SK-N-MC (cell line): ENCODE data around the gene RCSD1.
"Not testable (repeated sequence)": the region's sequence is repeated elsewhere in the genome, so short reads cannot be mapped to it uniquely, and the experiment has no call there.

Experiments
- EZH2 ChIP-seq: fragments of 200-600 bp; sonication (generic); IDR thresholded peaks from one replicate; pipeline ENCODE4 v1.6.1; 2017; ENCODE audit warnings: antibody characterized with exemption
- FOXP2 ChIP-seq: optimal IDR thresholded peaks from 2 replicates; pipeline ENCODE3; 2011; ENCODE audit warnings: mild to moderate bottlenecking, moderate library complexity; ENCODE audit not compliant: insufficient read depth; ENCODE audit errors: extremely low read length, control extremely low read depth
- POLR2AphosphoS5 ChIP-seq: IDR thresholded peaks from 2 replicates; pipeline ENCODE4 v1.6.1; 2012; ENCODE audit warnings: mild to moderate bottlenecking, low read depth, low read length, borderline replicate concordance

DNA sequence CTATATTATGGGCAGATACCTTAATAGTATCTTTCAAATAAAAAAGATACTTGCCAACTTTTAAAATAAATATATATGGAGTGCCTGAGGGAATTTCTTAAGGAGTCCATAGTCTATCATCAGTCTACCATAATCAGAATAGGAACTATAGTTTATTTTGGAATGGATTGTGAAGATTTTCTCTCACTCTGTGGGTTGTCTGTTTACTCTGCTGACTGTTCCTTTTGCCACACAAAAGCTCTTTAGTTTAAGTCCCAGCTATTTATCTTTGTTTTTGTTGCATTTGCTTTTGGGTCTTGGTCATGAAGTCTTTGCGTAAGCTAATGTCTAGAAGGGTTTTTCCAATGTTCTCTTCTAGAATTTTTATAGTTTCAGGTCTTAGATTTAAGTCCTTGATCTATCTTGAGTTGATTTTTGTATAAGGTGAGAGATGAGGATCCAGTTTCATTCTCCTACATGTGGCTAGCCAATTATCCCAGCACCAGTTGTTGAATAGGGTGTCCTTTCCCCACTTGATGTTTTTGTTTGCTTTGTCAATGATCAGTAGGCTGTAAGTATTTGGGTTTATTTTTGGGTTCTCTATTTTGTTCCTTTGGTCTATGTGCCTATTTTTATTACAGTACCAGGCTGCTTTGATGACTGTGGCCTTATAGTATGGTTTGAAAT is 112.5 kb downstream of the RCSD1 start:
- not testable (repeated sequence) for TF ChIP-seq EZH2, POLR2AphosphoS5, FOXP2
